OCI-LY7 (cell line): ENCODE measurements around the gene FRG2C.
"Not testable (repeated sequence)": the region's sequence is repeated elsewhere in the genome, so short reads cannot be mapped to it uniquely, and the experiment has no call there.

Source experiments
- EZH2phosphoT487 ChIP-seq: fragments of 200-600 bp; sonication (generic); IDR thresholded peaks from 2 replicates; pipeline ENCODE4 v1.6.1; 2018; ENCODE audit warnings: low read depth, borderline replicate concordance, mild to moderate bottlenecking, mixed run types, antibody characterized with exemption, low read length, moderate library complexity, mixed read lengths
- TF ChIP-seq, protein P1 (sequence below): fragments of 200-600 bp; sonication (generic); conservative IDR thresholded peaks from 2 replicates; pipeline ENCODE4 v1.5.1; 2014; ENCODE audit warnings: mild to moderate bottlenecking, antibody characterized with exemption, low read length, moderate library complexity, mixed read lengths

GRCh38 chr3:75668759-75669347 is 4.7 kb downstream of the FRG2C start:
- TF ChIP-seq, protein P1, sequence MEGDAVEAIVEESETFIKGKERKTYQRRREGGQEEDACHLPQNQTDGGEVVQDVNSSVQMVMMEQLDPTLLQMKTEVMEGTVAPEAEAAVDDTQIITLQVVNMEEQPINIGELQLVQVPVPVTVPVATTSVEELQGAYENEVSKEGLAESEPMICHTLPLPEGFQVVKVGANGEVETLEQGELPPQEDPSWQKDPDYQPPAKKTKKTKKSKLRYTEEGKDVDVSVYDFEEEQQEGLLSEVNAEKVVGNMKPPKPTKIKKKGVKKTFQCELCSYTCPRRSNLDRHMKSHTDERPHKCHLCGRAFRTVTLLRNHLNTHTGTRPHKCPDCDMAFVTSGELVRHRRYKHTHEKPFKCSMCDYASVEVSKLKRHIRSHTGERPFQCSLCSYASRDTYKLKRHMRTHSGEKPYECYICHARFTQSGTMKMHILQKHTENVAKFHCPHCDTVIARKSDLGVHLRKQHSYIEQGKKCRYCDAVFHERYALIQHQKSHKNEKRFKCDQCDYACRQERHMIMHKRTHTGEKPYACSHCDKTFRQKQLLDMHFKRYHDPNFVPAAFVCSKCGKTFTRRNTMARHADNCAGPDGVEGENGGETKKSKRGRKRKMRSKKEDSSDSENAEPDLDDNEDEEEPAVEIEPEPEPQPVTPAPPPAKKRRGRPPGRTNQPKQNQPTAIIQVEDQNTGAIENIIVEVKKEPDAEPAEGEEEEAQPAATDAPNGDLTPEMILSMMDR: not testable (repeated sequence)
- TF ChIP-seq EZH2phosphoT487: not testable (repeated sequence)
